ENCODE measurements around the gene FMNL2. TPM values are rescaled to one million over a fixed set of nuclear protein-coding genes. Genes with fewer than 3 reads are reported as not detected.

Gene FMNL2
- total RNA-seq, 1 donor from 2014 or later = 15.7 TPM

- Histone ChIP-seq H3K36me3 (ENCODE audit: control insufficient read depth in 3 of 3, insufficient read depth in 3 of 3, low read length in 3 of 3) (no peaks in the 10 kb centered on the region), H3K27ac (ENCODE audit: low read depth, low read length) (peak overlapping the region; percentile 55), H3K9me3 (ENCODE audit: control insufficient read depth in 3 of 3, low read length in 3 of 3) (no peaks in the 10 kb centered on the region), H3K4me1 (ENCODE audit: control insufficient read depth in 3 of 3, insufficient read depth in 3 of 3, low read length in 3 of 3) (peaks cover 31 to 47% (median 39%) of the 10 kb centered on the region in 3 donors), H3K9ac (ENCODE audit: low read depth in 1 of 3, low read length in 3 of 3) (peak overlapping the region; percentile 4 to 54 (median 42)), H3K4me3 (ENCODE audit: low read length in 3 of 3) (peak overlapping the region; percentile 24 to 58 (median 27)), H3K27me3 (ENCODE audit: control insufficient read depth in 3 of 3, insufficient read depth in 3 of 3, low read length in 3 of 3) (no peaks in the 10 kb centered on the region)
These were observed 72.3 kb downstream of the FMNL2 start for GRCh38 chr2:152407204-152407721.

- H3K27me3 ChIP-seq (ENCODE audit: control insufficient read depth in 3 of 3, insufficient read depth in 3 of 3, low read length in 3 of 3) = no peaks in the 10 kb centered on the region
- peaks cover 29 to 42% (median 33%) of the 10 kb centered on the region in 3 donors for H3K4me1 ChIP-seq (ENCODE audit: control insufficient read depth in 3 of 3, insufficient read depth in 3 of 3, low read length in 3 of 3)
- peak overlapping the region in 2 of 3 donors; percentile 27 to 58 for H3K4me3 ChIP-seq (ENCODE audit: low read length in 3 of 3)
- H3K36me3 ChIP-seq (ENCODE audit: control insufficient read depth in 3 of 3, insufficient read depth in 3 of 3, low read length in 3 of 3) = no peaks in the 10 kb centered on the region
- peak overlapping the region in 1 of 3 donors; percentile 54 for H3K9ac ChIP-seq (ENCODE audit: low read depth in 1 of 3, low read length in 3 of 3)
- H3K9me3 ChIP-seq (ENCODE audit: control insufficient read depth in 3 of 3, low read length in 3 of 3) = no peaks in the 10 kb centered on the region
- H3K27ac ChIP-seq (ENCODE audit: low read depth, low read length) = peak overlapping the region; percentile 55
These were observed 72.8 kb downstream of the FMNL2 start for GRCh38 chr2:152407806-152408205.

- Histone ChIP-seq H3K9ac (ENCODE audit: low read depth in 1 of 3, low read length in 3 of 3) (no peak overlapping the region), H3K9me3 (ENCODE audit: control insufficient read depth in 3 of 3, low read length in 3 of 3) (no peaks in the 10 kb centered on the region), H3K4me1 (ENCODE audit: control insufficient read depth in 3 of 3, insufficient read depth in 3 of 3, low read length in 3 of 3) (peaks cover 27 to 38% (median 29%) of the 10 kb centered on the region in 3 donors), H3K36me3 (ENCODE audit: control insufficient read depth in 3 of 3, insufficient read depth in 3 of 3, low read length in 3 of 3) (no peaks in the 10 kb centered on the region), H3K27me3 (ENCODE audit: control insufficient read depth in 3 of 3, insufficient read depth in 3 of 3, low read length in 3 of 3) (no peaks in the 10 kb centered on the region), H3K27ac (ENCODE audit: low read depth, low read length) (no peak overlapping the region), H3K4me3 (ENCODE audit: low read length in 3 of 3) (no peak overlapping the region)
These were observed 73.3 kb downstream of the FMNL2 start for GRCh38 chr2:152408254-152408653.

- Histone ChIP-seq H3K9me3 (ENCODE audit: control insufficient read depth in 3 of 3, low read length in 3 of 3) (no peaks in the 10 kb centered on the region), H3K4me1 (ENCODE audit: control insufficient read depth in 3 of 3, insufficient read depth in 3 of 3, low read length in 3 of 3) (peaks cover 24 to 35% (median 27%) of the 10 kb centered on the region in 3 donors), H3K27ac (ENCODE audit: low read depth, low read length) (no peak overlapping the region), H3K36me3 (ENCODE audit: control insufficient read depth in 3 of 3, insufficient read depth in 3 of 3, low read length in 3 of 3) (no peaks in the 10 kb centered on the region), H3K9ac (ENCODE audit: low read depth in 1 of 3, low read length in 3 of 3) (no peak overlapping the region), H3K27me3 (ENCODE audit: control insufficient read depth in 3 of 3, insufficient read depth in 3 of 3, low read length in 3 of 3) (no peaks in the 10 kb centered on the region), H3K4me3 (ENCODE audit: low read length in 3 of 3) (no peak overlapping the region)
These were observed 74.6 kb downstream of the FMNL2 start for GRCh38 chr2:152409386-152410164.

- Histone ChIP-seq H3K27ac (ENCODE audit: low read depth, low read length) (peak overlapping the region; percentile 10), H3K9me3 (ENCODE audit: control insufficient read depth in 3 of 3, low read length in 3 of 3) (no peaks in the 10 kb centered on the region), H3K4me3 (ENCODE audit: low read length in 3 of 3) (no peak overlapping the region), H3K27me3 (ENCODE audit: control insufficient read depth in 3 of 3, insufficient read depth in 3 of 3, low read length in 3 of 3) (no peaks in the 10 kb centered on the region), H3K36me3 (ENCODE audit: control insufficient read depth in 3 of 3, insufficient read depth in 3 of 3, low read length in 3 of 3) (no peaks in the 10 kb centered on the region), H3K4me1 (ENCODE audit: control insufficient read depth in 3 of 3, insufficient read depth in 3 of 3, low read length in 3 of 3) (peaks cover 20 to 32% (median 29%) of the 10 kb centered on the region in 3 donors), H3K9ac (ENCODE audit: low read depth in 1 of 3, low read length in 3 of 3) (no peak overlapping the region)
These were observed 75.2 kb downstream of the FMNL2 start for GRCh38 chr2:152410165-152410597.

GRCh38 chr2:152411154-152411553, 76.2 kb downstream of the FMNL2 start:
- Histone ChIP-seq H3K4me3 (ENCODE audit: low read length in 3 of 3) (no peak overlapping the region), H3K4me1 (ENCODE audit: control insufficient read depth in 3 of 3, insufficient read depth in 3 of 3, low read length in 3 of 3) (peaks cover 23 to 38% (median 34%) of the 10 kb centered on the region in 3 donors), H3K27ac (ENCODE audit: low read depth, low read length) (peak overlapping the region; percentile 10), H3K9ac (ENCODE audit: low read depth in 1 of 3, low read length in 3 of 3) (no peak overlapping the region), H3K27me3 (ENCODE audit: control insufficient read depth in 3 of 3, insufficient read depth in 3 of 3, low read length in 3 of 3) (no peaks in the 10 kb centered on the region), H3K9me3 (ENCODE audit: control insufficient read depth in 3 of 3, low read length in 3 of 3) (no peaks in the 10 kb centered on the region), H3K36me3 (ENCODE audit: control insufficient read depth in 3 of 3, insufficient read depth in 3 of 3, low read length in 3 of 3) (no peaks in the 10 kb centered on the region)

- Histone ChIP-seq H3K9ac (ENCODE audit: low read depth in 1 of 3, low read length in 3 of 3) (no peak overlapping the region), H3K27ac (ENCODE audit: low read depth, low read length) (no peak overlapping the region), H3K27me3 (ENCODE audit: control insufficient read depth in 3 of 3, insufficient read depth in 3 of 3, low read length in 3 of 3) (no peaks in the 10 kb centered on the region), H3K4me3 (ENCODE audit: low read length in 3 of 3) (no peak overlapping the region), H3K9me3 (ENCODE audit: control insufficient read depth in 3 of 3, low read length in 3 of 3) (no peaks in the 10 kb centered on the region), H3K4me1 (ENCODE audit: control insufficient read depth in 3 of 3, insufficient read depth in 3 of 3, low read length in 3 of 3) (peaks cover 11 to 38% (median 37%) of the 10 kb centered on the region in 3 donors), H3K36me3 (ENCODE audit: control insufficient read depth in 3 of 3, insufficient read depth in 3 of 3, low read length in 3 of 3) (no peaks in the 10 kb centered on the region)
These were observed 78.5 kb downstream of the FMNL2 start for GRCh38 chr2:152413228-152414030.

- Histone ChIP-seq H3K9me3 (ENCODE audit: control insufficient read depth in 3 of 3, low read length in 3 of 3) (no peaks in the 10 kb centered on the region), H3K4me1 (ENCODE audit: control insufficient read depth in 3 of 3, insufficient read depth in 3 of 3, low read length in 3 of 3) (peaks cover 8 to 33% (median 31%) of the 10 kb centered on the region in 3 donors), H3K9ac (ENCODE audit: low read depth in 1 of 3, low read length in 3 of 3) (no peak overlapping the region), H3K4me3 (ENCODE audit: low read length in 3 of 3) (no peak overlapping the region), H3K27me3 (ENCODE audit: control insufficient read depth in 3 of 3, insufficient read depth in 3 of 3, low read length in 3 of 3) (no peaks in the 10 kb centered on the region), H3K36me3 (ENCODE audit: control insufficient read depth in 3 of 3, insufficient read depth in 3 of 3, low read length in 3 of 3) (no peaks in the 10 kb centered on the region), H3K27ac (ENCODE audit: low read depth, low read length) (peak overlapping the region; percentile 32)
These were observed 80.3 kb downstream of the FMNL2 start for GRCh38 chr2:152415231-152415642.

GRCh38 chr2:152415796-152416195, 80.8 kb downstream of the FMNL2 start:
- Histone ChIP-seq H3K27ac (ENCODE audit: low read depth, low read length) (peak overlapping the region; percentile 32), H3K9me3 (ENCODE audit: control insufficient read depth in 3 of 3, low read length in 3 of 3) (no peaks in the 10 kb centered on the region), H3K4me1 (ENCODE audit: control insufficient read depth in 3 of 3, insufficient read depth in 3 of 3, low read length in 3 of 3) (peaks cover 5 to 34% (median 34%) of the 10 kb centered on the region in 3 donors), H3K27me3 (ENCODE audit: control insufficient read depth in 3 of 3, insufficient read depth in 3 of 3, low read length in 3 of 3) (no peaks in the 10 kb centered on the region), H3K4me3 (ENCODE audit: low read length in 3 of 3) (no peak overlapping the region), H3K36me3 (ENCODE audit: control insufficient read depth in 3 of 3, insufficient read depth in 3 of 3, low read length in 3 of 3) (no peaks in the 10 kb centered on the region), H3K9ac (ENCODE audit: low read depth in 1 of 3, low read length in 3 of 3) (no peak overlapping the region)

Data from skeletal muscle tissue (tissue), 4 donors.